K562 treated with DMSO at 1 percent for 48 hours (cell line): ENCODE measurements around the gene RALGAPA1. TPM values are rescaled to one million over a fixed set of nuclear protein-coding genes. Genes with fewer than 3 reads are reported as not detected.

Source experiments
- total RNA-seq: library from RNA; unstranded; fragments of 300-600 nt; gene quantifications from 2 replicates; pipeline ENCODE4 v1.2.3, GENCODE V29; 2022; ENCODE audit warnings: low replicate concordance; ENCODE audit errors: extremely low read depth

RALGAPA1 gene
- total RNA-seq: not detected in 2 replicates

DNA sequence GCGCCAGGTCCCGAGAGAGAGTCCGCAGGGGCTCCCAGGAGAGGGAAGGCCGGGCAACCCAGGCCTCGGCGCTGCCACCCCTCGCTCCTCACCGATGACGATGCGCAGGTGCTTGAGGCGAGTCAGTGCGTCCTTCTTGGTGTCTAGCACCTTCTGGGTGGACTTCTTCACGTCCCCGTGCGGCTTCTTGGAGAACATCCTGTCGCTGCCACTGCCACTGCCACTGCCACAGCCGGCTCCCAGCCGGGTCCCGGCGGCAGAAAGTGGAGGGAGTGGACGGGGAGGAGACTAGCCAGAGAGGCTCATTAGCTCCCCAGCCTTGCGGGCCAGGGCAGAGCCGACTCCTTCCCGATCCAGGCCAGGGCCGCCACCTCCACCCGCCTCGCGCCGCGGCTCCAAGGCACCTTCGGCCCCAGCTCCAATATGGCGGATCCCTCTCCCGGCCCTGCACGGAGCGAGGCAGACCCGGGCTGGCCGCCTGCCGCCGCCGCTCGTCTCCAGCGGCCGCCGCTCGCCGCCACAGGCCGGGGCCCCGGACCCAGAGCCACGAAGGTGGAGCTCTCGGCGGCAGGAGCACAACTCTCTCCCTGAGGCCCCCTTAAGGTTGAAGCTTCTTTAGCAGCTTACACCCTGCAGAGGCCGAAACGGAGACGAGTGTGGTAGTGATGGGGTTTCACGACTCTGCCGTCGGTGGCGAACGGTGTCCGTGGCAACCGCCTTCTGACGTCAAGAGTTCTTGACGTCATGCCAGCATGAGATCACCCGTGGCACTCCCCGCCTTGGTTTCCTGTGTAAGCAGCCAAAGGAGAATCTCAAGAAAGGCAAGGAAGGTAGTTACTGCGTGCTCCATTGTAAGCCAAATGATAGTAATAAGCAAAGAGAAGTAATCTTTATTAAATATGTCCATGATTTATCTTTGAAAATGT lies at the start of gene RALGAPA1:
Gene RALGAPA1 (minus strand): TSS at position 658 of the 926 bp plus-strand sequence. CDS start 460 bp downstream, at position 198.

DNA sequence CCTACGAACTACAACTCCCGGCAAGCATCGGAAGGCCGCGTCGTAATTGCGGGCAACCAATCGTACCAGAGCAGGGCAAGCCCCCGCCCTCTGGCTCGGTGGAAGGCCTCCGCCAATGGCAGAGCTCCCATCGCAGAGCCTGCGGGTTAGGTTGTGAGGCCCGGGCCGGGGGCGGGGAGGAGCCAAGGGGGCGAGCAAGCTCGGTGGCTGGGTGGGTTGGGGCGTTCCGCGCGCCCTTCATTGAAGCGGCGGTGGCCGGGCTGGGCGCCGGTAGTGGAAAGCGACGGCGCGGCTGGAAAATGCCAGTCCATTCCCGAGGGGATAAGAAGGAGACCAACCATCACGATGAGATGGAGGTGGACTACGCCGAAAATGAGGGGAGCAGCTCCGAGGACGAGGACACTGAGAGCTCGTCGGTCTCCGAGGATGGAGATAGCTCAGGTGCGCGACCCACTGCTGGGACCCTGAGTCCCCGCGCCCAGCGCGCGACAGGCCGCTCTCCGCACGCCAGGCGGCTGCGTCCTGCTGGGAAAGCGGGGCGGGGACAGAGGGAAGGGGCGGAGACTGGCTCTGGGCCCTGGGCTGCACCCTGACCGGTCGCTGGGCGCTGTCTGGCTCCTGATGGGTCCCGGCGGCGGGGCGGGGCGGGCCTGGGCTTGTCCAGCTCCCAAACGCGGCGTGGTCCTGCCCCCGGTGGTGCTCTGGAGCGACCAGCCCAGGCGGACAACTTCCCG lies 17.3 kb upstream of the RALGAPA1 start, which contains the start of gene BRMS1L:
Gene BRMS1L (plus strand): TSS at position 121 of the 734 bp plus-strand sequence. CDS start 179 bp downstream, at position 300.

DNA sequence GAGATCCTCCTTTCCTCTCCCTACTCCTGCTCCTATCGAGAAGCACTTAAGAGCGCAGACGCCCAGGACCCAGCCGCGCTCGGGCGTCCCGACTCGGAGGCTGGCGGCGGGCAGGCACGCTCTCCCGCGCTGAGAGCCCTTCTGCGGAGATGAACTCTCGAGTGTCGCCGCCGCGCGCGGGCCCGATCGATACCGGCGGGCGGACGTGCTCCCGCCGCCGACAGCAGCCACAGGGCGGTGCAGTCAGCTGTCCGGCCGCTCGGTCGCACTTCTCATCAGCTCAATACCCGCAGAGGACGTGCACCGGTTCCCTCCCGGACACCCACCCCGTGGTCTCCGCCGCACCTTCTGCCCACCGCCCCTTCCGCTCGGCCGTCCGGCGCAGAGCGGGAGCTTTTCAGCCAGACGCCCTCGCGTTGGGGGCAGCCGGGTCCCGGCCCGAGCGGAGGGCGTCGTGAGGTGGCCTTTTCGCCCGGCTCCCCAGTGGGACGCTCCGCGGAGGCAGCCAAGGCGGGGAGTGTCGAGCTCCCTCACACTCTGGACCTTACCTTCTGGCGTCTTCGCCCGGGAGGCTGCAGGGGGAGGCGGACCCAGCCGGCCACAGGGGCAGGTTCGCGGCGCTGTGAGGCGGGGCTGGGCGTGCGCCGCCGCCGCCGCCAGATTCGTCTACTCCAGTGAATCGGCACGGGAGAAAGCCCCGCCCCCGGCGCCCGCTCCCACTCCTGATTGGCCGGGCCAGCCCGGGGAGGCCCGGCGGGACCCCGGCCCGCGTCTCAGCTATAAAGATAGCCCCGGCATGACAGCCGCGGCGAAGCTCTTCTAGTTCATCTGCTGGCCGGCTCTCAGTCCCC lies 275.5 kb downstream of the RALGAPA1 start, which contains the start of gene INSM2:
Gene INSM2 (plus strand): TSS at position 808 of the 851 bp plus-strand sequence. CDS start 89 bp downstream, outside the sequence.

Other genes with a start within 250 kb of the RALGAPA1 start
- gene BRMS1L, start 17.0 kb upstream of the RALGAPA1 start, total RNA-seq: not detected in 2 replicates